ENCODE measurements around the gene IQCH.

Gene IQCH

DNA sequence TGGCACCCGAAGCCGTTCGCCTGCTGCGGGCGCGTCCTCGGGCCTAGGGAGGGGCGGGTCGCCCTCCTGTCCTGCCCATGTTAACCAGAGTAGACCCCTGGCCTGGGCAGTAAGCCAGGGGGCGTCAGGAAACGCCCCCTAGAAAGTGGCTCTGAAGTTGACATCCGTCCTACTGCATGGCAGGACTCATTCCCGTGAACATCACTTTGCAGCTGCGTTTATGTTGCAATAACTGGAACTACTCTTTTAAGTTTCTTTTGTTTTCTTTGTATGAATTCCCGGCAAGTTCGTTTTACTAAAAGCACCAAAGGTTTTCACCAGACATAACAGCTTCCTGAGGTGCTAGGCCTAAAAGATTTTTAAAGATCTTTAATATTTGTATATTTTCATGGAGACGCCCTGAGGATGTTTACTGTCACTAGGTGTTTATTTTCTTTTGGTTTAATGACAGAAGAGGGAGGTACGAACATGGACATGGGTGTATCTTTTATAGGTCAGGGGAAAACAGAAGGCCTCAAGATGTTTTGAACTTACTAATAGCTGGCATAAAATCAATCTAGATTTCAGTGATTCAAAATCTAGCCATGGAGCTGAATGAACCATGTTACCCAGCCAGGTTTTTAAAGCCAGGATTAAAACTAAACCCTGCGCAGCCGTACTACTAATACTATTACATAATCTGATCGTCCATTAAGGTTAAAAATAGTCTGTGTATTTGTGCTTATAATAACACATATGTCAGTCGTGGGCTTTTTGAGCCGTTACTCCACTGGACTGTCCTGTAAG lies 267.4 kb downstream of the IQCH start:
- DNase-seq (ENCODE audit: low spot score) (no peak), FAIRE-seq (no peak)

DNA sequence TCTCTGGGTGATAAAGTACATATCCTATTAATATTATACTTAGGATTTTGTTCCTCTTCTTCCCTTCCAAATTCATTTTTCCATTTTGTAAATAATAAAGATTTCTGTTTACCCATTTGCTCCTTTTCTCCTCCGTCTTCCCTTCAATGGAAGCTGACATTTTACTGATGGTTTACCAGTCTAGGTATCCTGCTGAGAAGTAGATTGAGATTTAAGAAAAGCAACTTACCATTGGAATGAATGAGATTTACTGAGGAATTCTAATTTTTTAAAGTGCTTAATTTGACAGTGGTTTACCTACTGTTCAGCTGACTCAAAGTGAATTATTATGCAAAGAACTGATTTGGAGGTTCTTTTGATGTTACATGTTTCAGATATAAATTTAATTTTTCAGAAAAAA lies 268.7 kb downstream of the IQCH start:
- FAIRE-seq (no peak), DNase-seq (ENCODE audit: low spot score) (no peak)

DNA sequence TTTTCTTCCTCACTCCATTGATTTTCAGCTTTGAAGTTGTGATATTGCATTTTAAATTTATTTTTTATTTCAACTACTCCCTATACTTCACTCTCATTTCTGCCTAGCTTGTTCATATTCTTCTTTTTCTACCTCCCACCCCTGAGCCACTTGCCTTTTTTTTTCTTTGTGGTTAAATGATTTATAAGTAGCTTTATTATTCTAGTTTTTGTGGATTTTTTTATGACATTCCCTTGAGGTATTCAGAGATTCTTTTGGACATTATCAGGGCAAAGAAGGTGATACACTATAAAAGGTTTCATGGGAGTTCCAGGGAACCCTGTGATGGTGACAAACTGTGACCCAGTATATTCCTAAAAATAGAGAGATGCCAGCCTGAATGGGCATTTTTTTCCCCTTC lies 269.6 kb downstream of the IQCH start:
- FAIRE-seq = no peak

DNA sequence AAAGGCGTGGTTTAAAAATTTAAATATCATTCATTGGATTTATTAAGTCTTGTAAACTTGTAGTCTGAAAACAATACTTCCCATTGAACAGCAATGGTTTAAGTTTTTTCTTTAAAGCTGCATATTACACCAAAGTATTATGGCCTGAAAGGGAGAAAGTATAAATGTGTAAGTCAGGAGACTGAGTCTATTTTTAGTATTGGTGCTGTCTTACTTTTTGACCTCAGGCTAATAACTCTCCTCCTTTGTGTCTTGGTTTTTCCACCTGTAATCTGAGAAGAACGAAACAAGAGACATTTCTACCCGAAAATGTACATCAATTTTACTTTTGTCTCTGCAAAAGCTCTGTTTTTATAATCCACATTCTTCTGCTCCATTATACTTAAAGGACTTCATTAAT lies 273.9 kb downstream of the IQCH start:
- FAIRE-seq = no peak
- DNase-seq (ENCODE audit: low spot score) = no peak

More for the DNA sequence above, 269.6 kb downstream of the IQCH start:
- DNase-seq (ENCODE audit: low spot score) = no peak

DNA sequence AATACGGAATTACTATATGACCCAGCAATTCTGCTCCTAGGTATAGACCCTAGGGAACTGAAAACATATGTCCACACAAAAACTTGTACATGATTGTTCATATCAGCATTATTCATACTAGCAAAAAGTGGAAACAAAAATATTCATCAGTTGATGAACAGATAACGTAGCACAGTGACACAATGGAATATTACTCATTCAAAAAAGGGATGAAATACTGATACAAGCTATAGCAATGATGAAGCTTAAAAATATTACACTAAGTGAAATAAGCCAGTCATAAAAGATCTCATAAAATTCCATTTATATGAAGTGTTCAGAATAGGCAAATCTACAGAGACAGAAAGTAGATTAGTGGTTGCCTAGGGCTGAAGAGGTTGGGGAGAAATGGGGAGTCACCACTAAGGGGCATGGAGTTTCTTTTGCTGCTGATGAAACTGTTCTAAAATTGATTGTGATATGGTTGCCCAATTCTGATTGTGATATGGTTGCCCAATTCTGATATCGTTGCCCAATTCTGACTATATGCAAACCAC lies 276.9 kb downstream of the IQCH start:
- DNase-seq (ENCODE audit: low spot score) = no peak
- no peak for FAIRE-seq

DNA sequence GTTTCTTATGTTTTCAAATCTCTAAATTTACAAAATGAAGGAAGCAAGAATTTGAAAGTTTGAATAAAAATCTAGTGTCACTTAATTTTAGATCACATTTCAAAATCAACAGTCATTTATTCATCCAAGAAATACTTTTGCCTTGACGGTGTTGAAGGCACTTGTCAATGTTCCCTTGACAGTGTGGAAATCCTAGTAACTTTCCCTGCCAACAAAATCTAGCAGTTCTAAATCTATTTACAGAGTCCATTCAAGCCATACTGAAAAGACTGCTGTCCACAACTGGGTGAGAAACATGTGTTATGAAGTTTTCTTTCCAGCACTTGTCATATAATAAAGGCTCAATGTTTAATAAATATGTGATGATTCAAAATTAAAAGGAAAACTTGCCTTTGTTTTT lies 279.3 kb downstream of the IQCH start:
- FAIRE-seq = no peak
- no peak for DNase-seq (ENCODE audit: low spot score)

DNA sequence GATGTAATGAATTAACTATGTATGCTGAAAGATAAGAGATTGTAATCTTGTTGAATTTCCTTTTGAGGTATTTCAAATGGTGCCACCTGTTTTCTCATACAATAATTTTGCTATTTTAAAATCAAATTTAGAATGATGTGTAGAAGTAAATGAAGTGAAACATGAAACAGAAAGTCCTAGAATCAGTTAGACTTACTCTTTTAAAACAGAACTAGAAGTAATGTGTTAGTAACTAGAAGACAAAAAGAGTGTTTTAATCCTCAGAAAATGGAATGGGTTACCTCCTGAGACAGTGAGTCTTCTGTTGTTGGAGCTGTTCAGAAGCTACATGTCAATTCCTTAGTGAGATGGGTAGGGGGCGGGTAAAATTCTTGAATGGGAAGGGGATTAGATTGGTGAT lies 279.8 kb downstream of the IQCH start:
- DNase-seq (ENCODE audit: low spot score) = no peak
- no peak for FAIRE-seq

DNA sequence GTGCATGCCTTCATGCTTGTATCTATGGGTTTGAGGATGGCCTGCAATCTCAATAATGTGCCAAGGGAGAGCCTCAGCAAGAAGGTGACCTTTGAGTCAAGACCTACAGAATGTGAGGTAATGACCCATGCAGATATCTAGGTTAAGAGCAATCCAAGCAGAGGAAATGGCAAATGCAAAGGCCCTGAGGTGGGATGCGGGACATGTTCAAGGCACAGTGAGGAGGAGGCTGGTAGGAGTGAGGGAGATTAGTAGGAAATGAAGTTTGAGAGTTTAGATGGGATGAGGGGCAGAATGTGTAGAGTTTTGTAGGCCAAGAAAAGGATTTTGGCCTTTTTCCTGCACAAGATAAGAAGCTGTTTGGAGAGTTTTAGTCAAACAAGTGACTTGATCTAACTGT lies 283.2 kb downstream of the IQCH start:
- DNase-seq (ENCODE audit: low spot score) = no peak
- FAIRE-seq = no peak

DNA sequence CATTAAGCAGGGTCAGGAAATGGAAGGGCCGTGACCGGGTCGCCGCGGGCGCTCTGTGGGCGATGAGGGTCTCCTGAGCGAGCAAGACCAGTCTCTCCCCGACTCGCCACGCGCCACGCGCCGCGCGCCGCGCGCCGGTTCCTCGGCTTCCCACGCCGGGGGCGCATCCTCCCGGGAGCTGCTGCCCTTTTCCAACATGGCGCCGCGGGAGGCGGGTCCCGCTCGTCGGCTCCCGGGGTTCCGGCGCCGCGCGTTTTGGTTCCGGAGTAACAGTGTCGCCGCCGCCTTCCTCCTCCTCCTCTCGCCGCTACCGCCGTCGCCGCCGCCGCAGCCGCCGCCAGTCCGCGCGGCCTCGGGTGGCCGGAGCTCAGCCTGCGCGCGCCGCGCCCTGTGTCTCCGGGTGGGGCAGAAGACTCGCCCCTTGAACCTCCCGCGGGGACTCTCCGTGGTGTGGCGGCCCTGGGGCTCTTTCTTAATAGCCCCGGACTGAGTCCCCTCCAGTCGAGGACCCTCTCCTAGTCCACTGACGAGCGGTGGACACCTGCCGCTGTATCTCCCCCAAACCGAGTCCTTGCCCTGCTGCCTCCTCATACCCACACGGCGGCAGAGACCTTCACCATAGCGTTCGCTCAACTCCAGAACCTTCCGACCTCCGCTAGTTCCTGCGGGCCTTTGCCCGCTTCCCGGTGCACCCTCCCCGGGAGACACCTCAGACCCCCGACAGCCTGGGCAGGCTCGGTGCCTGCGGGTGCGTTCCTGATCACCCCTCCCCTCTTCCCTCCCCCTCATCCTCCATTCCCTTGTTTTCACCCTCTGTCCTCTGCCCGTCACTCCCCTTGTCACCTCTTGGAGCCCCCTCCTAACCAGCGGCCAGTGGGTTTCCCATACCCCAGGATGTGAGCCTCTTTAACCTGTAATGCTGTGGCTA lies 288.1 kb downstream of the IQCH start, which contains the start of gene MAP2K5:
Gene MAP2K5, plus strand, starts transcription at position 284 of the 928 bp plus-strand sequence. Its CDS starts 633 bp downstream, at position 917.
- FAIRE-seq (no peak), DNase-seq (ENCODE audit: low spot score) (peak; percentile 39)

DNA sequence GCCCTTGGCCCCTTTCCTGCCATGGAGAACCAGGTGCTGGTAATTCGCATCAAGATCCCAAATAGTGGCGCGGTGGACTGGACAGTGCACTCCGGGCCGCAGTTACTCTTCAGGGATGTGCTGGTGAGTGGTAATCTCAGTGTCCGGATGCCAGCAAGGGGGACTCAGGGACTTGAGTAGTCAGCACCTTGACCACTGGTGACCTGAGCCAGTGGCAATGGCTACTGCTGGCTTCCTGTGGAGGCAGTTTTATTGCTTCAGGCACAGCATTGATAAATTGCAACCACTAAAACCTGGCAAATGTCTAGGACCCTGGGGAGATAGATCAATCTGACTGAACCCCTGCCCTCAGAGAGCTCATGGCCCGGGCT lies 288.7 kb downstream of the IQCH start:
- no peak for DNase-seq (ENCODE audit: low spot score)

DNA sequence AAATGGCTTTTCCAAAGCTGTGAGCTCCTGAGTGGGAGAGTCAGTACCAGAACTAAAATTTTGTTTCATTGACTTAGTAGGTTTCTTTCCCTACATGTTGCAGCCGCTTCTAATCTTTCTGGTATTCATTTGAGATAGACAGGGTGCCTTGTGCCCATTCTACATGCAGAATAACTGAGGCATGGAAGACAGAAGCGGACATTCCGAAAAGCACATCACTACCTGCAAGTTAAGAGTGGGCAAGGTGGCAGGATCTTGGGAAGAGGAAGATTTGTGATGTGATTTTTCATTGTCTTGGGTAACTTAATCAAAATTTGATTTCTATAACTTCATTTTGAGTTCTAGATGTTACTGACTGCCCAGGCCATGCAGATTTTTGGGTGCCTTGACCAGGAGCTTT lies 289.9 kb downstream of the IQCH start:
- DNase-seq (ENCODE audit: low spot score) (no peak), FAIRE-seq (no peak)

More for the DNA sequence above, 288.7 kb downstream of the IQCH start:
- FAIRE-seq = no peak

DNA sequence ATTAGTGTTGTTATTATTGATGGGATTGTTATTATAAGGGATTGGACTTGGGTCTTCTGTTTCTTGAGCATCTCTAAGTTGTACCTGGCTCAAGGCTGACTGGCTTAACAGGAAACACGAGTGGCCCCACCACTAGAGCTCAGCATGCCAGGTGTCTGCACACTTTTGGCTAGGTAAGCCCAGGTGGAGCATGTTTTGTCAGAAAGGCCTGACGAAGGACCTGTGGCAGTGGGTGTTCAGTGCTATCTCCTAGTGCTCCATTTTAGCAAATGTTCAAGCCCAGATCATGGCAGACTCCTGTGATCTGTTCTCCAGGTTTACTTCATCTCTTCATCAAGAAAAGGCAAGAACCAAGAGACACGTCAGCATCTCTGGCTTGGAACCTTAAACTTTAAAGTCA lies 291.3 kb downstream of the IQCH start:
- no peak for FAIRE-seq

DNA sequence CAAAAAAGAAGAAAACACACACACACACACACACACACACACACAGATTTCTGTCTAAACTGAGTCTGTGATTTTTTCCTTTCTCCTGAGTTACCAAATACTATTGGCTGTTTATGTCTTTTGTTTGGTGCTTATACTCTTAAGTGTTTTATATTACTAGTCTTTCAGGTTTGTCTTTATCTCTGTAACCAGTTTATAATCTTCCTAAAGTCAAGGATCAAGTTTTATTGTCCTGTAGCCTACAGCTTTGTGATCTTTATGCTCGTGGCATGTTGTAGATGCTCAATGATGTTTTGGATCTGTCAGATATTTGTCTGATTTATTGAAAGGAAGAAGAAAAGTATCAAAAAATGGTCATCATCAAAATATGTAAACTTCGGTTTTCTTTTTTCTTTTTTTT lies 292.5 kb downstream of the IQCH start:
- FAIRE-seq (no peak), DNase-seq (ENCODE audit: low spot score) (no peak)

More for the DNA sequence above, 291.3 kb downstream of the IQCH start:
- DNase-seq (ENCODE audit: low spot score) = no peak

DNA sequence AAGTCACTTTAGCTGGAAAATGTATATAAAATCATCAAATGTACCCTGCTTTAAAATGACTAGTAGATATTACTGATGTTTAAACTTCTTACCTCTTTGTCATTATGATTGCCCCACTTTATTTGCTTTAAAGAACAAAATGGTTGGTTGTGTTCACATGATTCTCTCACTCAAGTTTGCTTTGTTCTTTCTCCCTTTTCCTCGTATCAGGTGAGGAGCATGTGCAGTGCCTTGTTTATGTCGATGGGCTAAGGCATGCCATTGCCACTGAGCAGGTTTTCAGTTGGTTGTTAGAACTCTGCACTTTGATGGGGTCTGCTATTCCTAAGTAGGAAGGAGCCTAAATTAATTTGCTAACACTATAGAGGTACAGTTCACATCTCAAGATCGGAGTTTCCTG lies 293.2 kb downstream of the IQCH start:
- DNase-seq (ENCODE audit: low spot score) = no peak
- no peak for FAIRE-seq

DNA sequence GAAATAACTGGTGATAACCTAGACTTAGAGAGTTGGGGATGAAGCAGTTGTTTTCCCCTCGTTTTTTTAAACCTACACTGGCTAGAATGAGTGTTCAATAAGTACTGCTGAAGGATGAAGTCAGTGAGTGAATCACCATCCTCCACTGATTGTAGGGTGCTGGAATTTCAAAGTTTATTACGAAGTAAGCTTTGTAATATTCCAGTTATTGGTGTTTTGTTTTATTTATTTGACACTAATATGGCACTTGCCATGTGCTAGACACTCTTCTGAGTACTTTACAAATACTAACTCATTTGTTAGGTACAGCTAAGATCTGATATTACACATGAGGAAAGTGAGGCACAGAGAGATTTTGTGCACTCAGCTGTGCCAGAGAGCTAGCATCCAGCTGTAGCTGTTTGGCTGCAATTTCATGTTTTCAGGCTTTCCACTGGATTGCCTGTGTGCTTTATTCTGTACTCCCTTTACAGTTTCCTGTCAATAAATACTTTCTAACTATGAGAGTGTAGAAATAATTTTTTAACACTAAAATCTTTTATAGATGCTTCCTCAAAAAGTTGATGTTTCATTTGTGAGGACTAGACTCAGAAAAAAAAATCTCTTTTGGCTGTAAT lies 293.8 kb downstream of the IQCH start:
- no peak for FAIRE-seq

DNA sequence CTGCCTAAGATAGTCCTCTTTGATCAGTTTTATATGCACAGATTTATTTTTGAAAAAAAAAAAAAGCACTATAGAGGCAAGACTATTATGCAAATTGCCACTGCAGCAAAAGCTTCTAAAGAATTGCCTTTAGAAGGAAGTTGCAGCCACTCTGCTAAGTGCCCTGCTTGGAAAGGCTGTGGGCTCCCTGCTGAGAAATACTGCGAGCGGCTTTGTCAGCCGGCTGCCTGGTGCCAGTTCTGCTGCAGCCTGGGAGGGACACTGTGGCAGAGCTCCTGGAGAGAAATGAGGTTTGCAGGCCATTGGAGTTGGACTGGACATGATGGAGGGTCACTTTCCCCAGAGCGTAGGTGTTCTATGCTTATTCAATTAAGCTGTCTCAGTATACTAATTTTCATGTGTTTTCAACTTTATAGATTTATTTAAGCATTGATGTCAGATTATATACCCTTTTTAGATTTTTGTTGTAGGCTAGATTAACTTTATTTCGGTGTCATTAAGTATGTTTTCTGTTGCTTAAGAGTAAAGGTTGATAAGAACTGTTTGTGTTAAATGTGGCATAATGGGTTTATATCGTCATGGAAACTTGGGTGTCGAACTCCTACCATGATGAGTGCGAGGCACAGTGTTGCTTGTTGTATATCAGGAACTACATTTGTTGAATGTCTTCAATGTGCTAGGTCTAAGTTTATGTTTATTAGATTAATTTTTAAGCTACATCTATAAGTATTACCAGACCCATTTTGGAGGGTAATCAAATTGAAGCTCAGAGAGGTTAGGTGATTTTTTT lies 294.5 kb downstream of the IQCH start:
- FAIRE-seq (no peak), DNase-seq (ENCODE audit: low spot score) (no peak)

More for the DNA sequence above, 293.8 kb downstream of the IQCH start:
- no peak for DNase-seq (ENCODE audit: low spot score)

DNA sequence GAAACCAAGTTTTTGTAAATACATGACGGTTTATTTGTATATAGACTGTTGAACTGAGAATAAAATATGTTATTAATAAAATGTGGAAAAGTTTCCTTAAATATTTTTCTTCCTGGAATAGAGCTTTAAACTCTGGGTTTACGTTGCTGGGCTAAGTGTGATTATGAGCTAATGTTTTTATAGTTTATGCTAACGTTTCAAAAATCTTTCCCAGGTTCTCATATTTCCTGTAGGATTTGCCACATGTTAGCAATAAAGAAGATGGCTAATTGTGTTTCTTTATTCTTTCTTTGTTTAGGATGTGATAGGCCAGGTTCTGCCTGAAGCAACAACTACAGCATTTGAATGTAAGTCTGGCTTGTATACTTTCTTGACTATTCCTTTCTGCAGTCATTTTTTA lies 295.1 kb downstream of the IQCH start:
- FAIRE-seq = no peak
- no peak for DNase-seq (ENCODE audit: low spot score)

DNA sequence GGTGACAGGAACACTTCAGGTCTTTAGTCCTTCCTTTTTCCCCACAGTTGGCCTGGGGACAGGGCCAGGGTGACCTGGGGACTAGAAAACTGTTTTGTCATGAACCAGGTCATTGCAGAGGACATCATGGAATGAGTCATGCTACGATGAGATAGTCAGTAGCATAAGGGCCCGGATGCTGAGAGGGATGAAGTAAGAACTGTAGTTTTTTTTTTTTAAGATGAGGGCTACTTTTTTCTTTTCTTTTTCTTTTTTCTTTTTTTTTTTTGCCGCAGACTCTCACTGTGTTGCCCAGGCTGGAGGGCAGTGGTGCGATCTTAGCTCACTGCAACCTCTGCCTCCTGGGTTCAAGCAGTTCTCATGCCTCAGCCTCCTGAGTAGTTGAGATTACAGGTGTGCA lies 295.9 kb downstream of the IQCH start:
- no peak for FAIRE-seq
- no peak for DNase-seq (ENCODE audit: low spot score)

DNA sequence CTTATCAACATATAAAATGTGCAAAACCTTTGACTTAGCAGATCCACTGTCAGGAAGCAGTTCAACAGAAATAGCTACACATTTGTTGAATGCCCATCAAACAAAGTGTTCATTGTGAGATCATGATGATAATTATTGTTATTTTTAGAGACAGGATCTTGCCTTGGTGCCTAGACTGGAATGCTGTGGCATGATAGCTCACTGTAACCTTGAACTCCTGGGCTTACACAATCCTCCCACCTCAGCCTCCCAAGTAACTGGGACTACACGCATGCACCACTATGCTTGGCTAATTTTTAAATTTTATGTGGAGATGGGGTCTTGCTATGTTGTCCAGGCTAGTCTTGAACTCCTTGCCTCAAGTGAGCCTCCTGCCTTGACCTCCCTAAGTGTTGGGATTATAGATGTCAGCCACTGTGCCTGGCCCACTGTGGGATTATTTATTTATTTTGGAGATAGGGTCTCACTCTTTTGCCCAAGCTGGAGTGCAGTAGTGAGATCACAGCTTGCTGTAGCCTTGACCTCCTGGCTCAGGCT lies 296.7 kb downstream of the IQCH start:
- DNase-seq (ENCODE audit: low spot score) (no peak), FAIRE-seq (no peak)

All from RCC 7860 (cell line).